ENCODE measurements around the gene POLR2E.

The POLR2E gene

GRCh38 chr19:1079566-1080111 is 15.5 kb downstream of the POLR2E start:
- DNase-seq: no peak

DNA sequence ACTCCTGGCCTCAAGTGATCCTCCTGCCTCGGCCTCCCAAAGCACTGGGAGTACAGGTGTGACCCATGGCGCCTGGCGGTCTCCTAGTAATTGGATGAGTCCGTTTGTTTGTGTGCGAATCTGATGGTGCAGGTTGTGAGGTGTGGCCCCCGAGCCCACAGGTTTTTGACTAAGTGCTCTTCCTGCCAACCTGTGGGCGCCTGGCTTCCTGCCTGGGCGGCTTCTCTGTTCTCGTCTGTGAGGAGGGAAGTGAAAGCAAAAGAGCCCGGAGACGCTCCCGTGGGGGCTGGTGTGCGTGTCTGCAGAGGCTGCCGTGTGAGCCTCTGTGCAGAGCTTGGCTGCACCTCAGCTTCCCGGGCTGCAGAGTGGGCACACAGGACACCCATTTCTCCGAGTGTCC is 18.2 kb downstream of the POLR2E start:
- DNase-seq: no peak
- TF ChIP-seq POLR2A (IDR thresholded peaks at IDR 0.05; ENCODE audit: low read length): no peak
- no peak for TF ChIP-seq GATA1 (IDR thresholded peaks at IDR 0.05; ENCODE audit: low read depth, low read length)

More at GRCh38 chr19:1079566-1080111, 15.5 kb downstream of the POLR2E start:
- TF ChIP-seq POLR2A (IDR thresholded peaks at IDR 0.05; ENCODE audit: low read length) (no peak), GATA1 (IDR thresholded peaks at IDR 0.05; ENCODE audit: low read depth, low read length) (no peak)

DNA sequence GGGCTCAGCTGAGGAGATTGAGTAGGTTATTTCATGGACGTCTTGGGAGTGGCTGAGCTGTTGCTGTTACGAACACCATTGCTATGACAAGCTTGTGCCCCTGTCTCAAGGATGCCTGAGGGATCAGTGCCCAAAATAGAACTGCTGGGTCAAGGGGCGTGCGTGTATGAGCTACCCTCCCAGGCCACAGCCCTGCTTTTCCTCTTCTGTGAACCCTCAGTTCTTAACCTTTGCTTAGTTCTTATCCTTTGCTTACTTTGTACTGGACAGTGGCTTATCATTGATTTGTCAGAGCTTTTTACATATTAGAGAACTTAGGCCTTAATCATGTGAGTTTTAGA is 19.2 kb downstream of the POLR2E start:
- DNase-seq: no peak
- no peak for TF ChIP-seq POLR2A (IDR thresholded peaks at IDR 0.05; ENCODE audit: low read length)
- no peak for TF ChIP-seq GATA1 (IDR thresholded peaks at IDR 0.05; ENCODE audit: low read depth, low read length)

- peak in 1 of 2 experiments; percentile 58 for DNase-seq
- TF ChIP-seq POLR2A (IDR thresholded peaks at IDR 0.05; ENCODE audit: low read length): no peak
- TF ChIP-seq GATA1 (IDR thresholded peaks at IDR 0.05; ENCODE audit: low read depth, low read length): no peak
These were observed 20.5 kb downstream of the POLR2E start for GRCh38 chr19:1074544-1075283.

GRCh38 chr19:1073956-1074517 is 21.1 kb downstream of the POLR2E start:
- no peak for TF ChIP-seq GATA1 (IDR thresholded peaks at IDR 0.05; ENCODE audit: low read depth, low read length)
- TF ChIP-seq POLR2A (IDR thresholded peaks at IDR 0.05; ENCODE audit: low read length): no peak
- no peak for DNase-seq

DNA sequence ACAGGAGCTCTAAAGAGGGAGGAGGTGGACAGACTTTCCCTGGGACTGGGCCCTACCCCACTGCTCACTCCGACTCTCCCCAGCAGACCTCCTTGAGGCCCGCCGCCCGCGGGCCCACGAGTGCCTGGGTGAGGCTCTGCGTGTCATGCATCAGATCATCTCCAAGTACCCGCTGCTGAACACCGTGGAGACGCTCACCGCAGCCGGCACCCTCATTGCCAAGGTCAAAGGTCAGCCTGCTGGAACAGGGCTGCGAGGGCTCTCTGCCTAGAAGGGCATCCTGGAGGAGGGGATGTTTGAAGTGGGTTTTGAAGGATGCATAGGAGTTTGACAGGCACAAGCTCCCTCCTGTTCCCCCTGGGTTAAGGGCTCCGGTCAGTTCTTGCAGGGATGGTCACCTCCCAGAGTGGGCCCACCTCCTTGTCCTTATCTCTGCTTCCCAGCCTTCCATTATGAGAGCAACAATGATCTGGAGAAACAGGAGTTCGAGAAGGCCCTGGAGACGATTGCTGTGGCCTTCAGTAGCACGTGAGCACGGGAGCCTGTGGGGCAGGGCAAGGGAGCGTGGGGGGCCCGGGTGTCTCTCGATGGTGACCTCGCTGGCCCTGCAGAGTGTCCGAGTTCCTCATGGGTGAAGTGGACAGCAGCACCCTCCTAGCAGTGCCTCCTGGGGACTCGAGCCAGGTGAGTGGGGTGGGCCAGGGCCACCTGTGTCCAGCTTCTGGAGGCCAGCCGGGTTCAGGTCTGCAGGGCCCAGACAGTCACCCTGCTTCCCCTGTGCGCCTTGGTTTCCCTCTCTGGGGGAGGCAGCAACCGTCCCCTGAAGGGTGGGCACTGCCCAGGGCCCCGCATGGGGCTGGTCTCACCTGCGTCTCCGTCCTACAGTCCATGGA is 21.9 kb downstream of the POLR2E start:
- TF ChIP-seq POLR2A (IDR thresholded peaks at IDR 0.05; ENCODE audit: low read length): no peak
- TF ChIP-seq GATA1 (IDR thresholded peaks at IDR 0.05; ENCODE audit: low read depth, low read length): no peak
- no peak for DNase-seq

- no peak for TF ChIP-seq GATA1 (IDR thresholded peaks at IDR 0.05; ENCODE audit: low read depth, low read length)
- no peak for TF ChIP-seq POLR2A (IDR thresholded peaks at IDR 0.05; ENCODE audit: low read length)
These were observed 22.7 kb downstream of the POLR2E start for GRCh38 chr19:1072371-1073015.

GRCh38 chr19:1070931-1071791 is 24.0 kb downstream of the POLR2E start:
- no peak for DNase-seq
- TF ChIP-seq GATA1 (IDR thresholded peaks at IDR 0.05; ENCODE audit: low read depth, low read length): no peak
- TF ChIP-seq POLR2A (IDR thresholded peaks at IDR 0.05; ENCODE audit: low read length): no peak

More at GRCh38 chr19:1072371-1073015, 22.7 kb downstream of the POLR2E start:
- no peak for DNase-seq

- TF ChIP-seq POLR2A (IDR thresholded peaks at IDR 0.05; ENCODE audit: low read length): no peak
- TF ChIP-seq GATA1 (IDR thresholded peaks at IDR 0.05; ENCODE audit: low read depth, low read length): no peak
- DNase-seq: no peak
These were observed 24.6 kb downstream of the POLR2E start for GRCh38 chr19:1070576-1070930.

DNA sequence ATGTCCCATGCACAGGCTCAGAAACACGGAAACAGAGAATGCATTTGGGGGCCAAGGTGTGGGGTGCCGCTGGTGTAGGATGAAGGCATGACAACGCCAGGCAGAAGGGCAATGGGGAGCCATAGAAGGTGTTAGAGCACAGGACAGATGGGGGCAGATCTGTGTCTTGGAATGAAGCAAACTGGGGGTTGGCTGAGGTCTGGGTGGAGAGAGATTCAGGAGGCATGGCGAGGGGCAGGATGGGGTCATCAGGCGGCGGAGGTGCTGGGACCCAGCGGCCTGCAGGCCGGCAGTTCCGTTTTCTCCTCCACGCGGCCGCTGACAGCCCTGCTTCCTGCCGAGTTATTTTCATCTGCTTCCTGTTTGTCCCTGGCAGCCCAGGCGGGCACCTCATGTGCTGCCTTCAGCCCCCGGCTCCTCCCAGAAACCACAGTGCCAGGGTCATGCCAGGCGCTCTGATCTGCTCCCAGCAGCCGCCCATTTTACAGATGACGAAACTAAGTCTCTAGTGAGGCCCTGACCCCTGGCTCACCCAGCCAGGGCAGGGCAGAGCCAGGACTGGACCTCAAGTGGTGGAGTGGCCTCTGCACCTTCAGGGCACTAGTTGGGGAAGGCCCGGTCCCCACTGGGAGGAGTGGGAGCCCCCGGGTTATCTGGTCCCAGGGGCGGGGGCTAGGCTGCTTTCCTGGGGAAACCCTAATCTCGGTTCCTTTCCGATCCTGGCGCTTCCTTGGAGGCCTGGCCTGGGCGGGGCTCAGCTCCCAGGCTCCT is 26.0 kb downstream of the POLR2E start:
- TF ChIP-seq POLR2A (IDR thresholded peaks at IDR 0.05; ENCODE audit: low read length): peak; percentile 24
- no peak for TF ChIP-seq GATA1 (IDR thresholded peaks at IDR 0.05; ENCODE audit: low read depth, low read length)
- DNase-seq: no peak

DNA sequence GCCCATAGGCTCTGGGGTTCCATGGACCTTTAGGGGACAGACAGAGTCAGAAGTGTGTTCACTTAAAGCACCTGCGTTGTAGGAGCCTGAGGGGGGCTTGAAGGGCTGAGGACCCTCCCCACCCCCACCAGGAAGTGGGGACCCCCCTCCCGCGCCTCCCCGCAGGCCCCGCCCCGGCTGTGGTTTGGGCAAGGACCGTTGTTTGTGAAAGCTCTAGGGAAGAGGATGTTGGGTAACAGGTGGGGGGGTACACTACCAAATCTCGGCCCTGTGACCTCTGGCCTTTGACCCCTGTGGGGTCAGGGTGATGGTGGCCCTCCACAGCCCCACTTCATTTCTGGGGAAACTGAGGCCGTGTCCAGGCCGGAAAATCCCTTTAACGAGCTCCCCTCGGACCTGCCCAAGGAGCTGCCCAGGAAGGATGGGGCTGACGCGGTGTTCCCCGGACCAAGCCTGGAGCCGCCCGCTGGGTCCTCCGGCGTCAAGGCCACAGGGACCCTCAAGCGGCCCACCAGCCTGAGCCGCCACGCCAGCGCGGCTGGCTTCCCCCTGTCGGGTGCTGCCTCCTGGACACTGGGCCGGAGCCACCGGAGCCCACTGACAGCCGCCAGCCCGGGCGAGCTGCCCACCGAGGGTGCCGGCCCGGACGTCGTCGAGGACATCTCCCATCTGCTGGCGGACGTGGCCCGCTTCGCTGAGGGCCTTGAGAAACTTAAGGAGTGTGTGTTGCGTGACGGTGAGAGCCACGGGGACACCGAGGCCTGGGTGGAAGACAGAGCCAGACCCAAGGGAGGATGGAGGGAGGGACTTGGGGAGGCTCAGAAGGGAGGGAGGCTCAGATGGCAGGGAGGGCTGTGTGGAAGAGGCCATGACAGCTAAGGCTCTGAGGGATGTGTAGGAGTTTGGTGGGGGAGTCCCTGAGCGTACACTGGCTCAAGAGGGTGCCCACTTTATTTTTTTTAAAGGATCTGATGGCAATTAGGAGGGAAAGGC is 26.9 kb downstream of the POLR2E start:
- TF ChIP-seq GATA1 (IDR thresholded peaks at IDR 0.05; ENCODE audit: low read depth, low read length): no peak
- TF ChIP-seq POLR2A (IDR thresholded peaks at IDR 0.05; ENCODE audit: low read length): no peak

More for the DNA sequence above, 26.9 kb downstream of the POLR2E start:
- no peak for DNase-seq
